ENCODE data around the gene PAQR7.

DNA sequence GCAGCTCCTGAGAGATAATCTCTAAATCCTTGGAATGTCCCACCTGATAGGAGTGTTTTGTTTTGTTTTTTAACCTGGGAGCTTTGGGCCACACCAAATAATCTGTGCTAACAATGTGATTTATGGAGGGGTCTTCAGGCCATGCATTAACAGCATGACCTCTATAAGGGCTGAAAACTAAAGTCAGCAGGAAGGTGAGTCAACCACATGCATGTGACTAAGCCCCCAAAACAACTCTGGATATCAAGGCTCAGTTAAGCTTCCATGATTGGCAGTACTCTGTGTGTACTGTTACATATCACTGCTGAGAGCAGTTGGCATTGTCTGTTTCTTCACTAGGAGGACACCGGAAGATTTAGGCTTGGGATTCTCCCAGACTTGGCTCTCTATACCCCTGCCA is 27.0 kb downstream of the PAQR7 start:
- no peak for TF ChIP-seq POLR2A (IDR thresholded peaks at IDR 0.05)
- TF ChIP-seq, protein P1, sequence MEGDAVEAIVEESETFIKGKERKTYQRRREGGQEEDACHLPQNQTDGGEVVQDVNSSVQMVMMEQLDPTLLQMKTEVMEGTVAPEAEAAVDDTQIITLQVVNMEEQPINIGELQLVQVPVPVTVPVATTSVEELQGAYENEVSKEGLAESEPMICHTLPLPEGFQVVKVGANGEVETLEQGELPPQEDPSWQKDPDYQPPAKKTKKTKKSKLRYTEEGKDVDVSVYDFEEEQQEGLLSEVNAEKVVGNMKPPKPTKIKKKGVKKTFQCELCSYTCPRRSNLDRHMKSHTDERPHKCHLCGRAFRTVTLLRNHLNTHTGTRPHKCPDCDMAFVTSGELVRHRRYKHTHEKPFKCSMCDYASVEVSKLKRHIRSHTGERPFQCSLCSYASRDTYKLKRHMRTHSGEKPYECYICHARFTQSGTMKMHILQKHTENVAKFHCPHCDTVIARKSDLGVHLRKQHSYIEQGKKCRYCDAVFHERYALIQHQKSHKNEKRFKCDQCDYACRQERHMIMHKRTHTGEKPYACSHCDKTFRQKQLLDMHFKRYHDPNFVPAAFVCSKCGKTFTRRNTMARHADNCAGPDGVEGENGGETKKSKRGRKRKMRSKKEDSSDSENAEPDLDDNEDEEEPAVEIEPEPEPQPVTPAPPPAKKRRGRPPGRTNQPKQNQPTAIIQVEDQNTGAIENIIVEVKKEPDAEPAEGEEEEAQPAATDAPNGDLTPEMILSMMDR (IDR thresholded peaks at IDR 0.05), result no peak

All from heart left ventricle (tissue), 13 donors.